ENCODE results near the gene CHADL.

- TF ChIP-seq, protein P1, sequence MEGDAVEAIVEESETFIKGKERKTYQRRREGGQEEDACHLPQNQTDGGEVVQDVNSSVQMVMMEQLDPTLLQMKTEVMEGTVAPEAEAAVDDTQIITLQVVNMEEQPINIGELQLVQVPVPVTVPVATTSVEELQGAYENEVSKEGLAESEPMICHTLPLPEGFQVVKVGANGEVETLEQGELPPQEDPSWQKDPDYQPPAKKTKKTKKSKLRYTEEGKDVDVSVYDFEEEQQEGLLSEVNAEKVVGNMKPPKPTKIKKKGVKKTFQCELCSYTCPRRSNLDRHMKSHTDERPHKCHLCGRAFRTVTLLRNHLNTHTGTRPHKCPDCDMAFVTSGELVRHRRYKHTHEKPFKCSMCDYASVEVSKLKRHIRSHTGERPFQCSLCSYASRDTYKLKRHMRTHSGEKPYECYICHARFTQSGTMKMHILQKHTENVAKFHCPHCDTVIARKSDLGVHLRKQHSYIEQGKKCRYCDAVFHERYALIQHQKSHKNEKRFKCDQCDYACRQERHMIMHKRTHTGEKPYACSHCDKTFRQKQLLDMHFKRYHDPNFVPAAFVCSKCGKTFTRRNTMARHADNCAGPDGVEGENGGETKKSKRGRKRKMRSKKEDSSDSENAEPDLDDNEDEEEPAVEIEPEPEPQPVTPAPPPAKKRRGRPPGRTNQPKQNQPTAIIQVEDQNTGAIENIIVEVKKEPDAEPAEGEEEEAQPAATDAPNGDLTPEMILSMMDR (IDR thresholded peaks at IDR 0.05) = no peak
- no peak for TF ChIP-seq POLR2A (IDR thresholded peaks at IDR 0.05)
Measured at GRCh38 chr22:41250127-41250526, 9.4 kb upstream of the CHADL start.
